ENCODE measurements around the gene CDIPT.

Gene CDIPT

GRCh38 chr16:29894352-29894751 is 31.3 kb upstream of the CDIPT start:
- H2BK120ac ChIP-seq (ENCODE audit: insufficient read depth, low read length, poor library complexity): no peak overlapping the region
- peak in 1 of 2 donors; percentile 12 for DNase-seq
- H3K18ac ChIP-seq (ENCODE audit: low read length): no peak overlapping the region
- no peak overlapping the region for H3K14ac ChIP-seq (ENCODE audit: low read length)
- H3K79me2 ChIP-seq (ENCODE audit: control insufficient read depth, insufficient read depth, low read length, poor library complexity): no peaks in the 10 kb centered on the region
- H3K27me3 ChIP-seq (ENCODE audit: insufficient read depth, low read length): no peaks in the 10 kb centered on the region
- no peak overlapping the region for H3K23ac ChIP-seq (ENCODE audit: low read length)
- H3K9ac ChIP-seq (ENCODE audit: low read length): no peak overlapping the region
- H3K4ac ChIP-seq (ENCODE audit: low read depth, low read length): no peak overlapping the region
- H3K4me1 ChIP-seq (ENCODE audit: control insufficient read depth in 1 of 2, insufficient read depth in 2 of 2, low read length in 2 of 2): peaks cover 0 to 9% of the 10 kb centered on the region in 2 experiments
- H3K4me2 ChIP-seq (ENCODE audit: low read length): no peak overlapping the region
- H4K91ac ChIP-seq (ENCODE audit: low read depth, low read length): no peak overlapping the region
- H3K9me3 ChIP-seq (ENCODE audit: insufficient read depth, low read depth, low read length): no peaks in the 10 kb centered on the region
- no peak overlapping the region for H4K12ac ChIP-seq (ENCODE audit: low read depth, low read length)
- H2AK5ac ChIP-seq (ENCODE audit: low read length): no peak overlapping the region
- no CpG with 5 or more reads among the region's 4 CpGs for WGBS (ENCODE audit: extremely low coverage, insufficient coverage, insufficient read length)
- H2BK5ac ChIP-seq (ENCODE audit: low read depth, low read length, poor library complexity): no peak overlapping the region
- no peak overlapping the region for H2AFZ ChIP-seq (ENCODE audit: insufficient read depth, low read length, poor library complexity)
- H3K79me1 ChIP-seq (ENCODE audit: low read length): peaks cover 2% of the 10 kb centered on the region
- H4K8ac ChIP-seq (ENCODE audit: low read depth, low read length): no peak overlapping the region
- H2BK12ac ChIP-seq (ENCODE audit: low read length): no peak overlapping the region
- no peak overlapping the region for H3K27ac ChIP-seq (ENCODE audit: low read depth, low read length)
- H3K36me3 ChIP-seq (ENCODE audit: control insufficient read depth in 1 of 2, insufficient read depth in 2 of 2, low read length in 2 of 2): no peaks in the 10 kb centered on the region
- H3K4me3 ChIP-seq (ENCODE audit: low read depth, low read length): no peak overlapping the region

- Histone ChIP-seq H3K4ac (ENCODE audit: low read depth, low read length) (no peak overlapping the region), H3K4me3 (ENCODE audit: low read depth, low read length) (no peak overlapping the region), H2BK12ac (ENCODE audit: low read length) (no peak overlapping the region), H3K27me3 (ENCODE audit: insufficient read depth, low read length) (no peaks in the 10 kb centered on the region), H3K23ac (ENCODE audit: low read length) (no peak overlapping the region), H2BK5ac (ENCODE audit: low read depth, low read length, poor library complexity) (no peak overlapping the region), H3K4me2 (ENCODE audit: low read length) (no peak overlapping the region), H4K8ac (ENCODE audit: low read depth, low read length) (no peak overlapping the region), H3K4me1 (ENCODE audit: control insufficient read depth in 1 of 2, insufficient read depth in 2 of 2, low read length in 2 of 2) (peaks cover 0 to 5% of the 10 kb centered on the region in 2 experiments), H3K36me3 (ENCODE audit: control insufficient read depth in 1 of 2, insufficient read depth in 2 of 2, low read length in 2 of 2) (no peaks in the 10 kb centered on the region), H3K9me3 (ENCODE audit: insufficient read depth, low read depth, low read length) (no peaks in the 10 kb centered on the region), H2AK5ac (ENCODE audit: low read length) (no peak overlapping the region), H2AFZ (ENCODE audit: insufficient read depth, low read length, poor library complexity) (no peak overlapping the region), H2BK120ac (ENCODE audit: insufficient read depth, low read length, poor library complexity) (no peak overlapping the region), H4K91ac (ENCODE audit: low read depth, low read length) (no peak overlapping the region), H3K18ac (ENCODE audit: low read length) (no peak overlapping the region), H3K79me1 (ENCODE audit: low read length) (no peaks in the 10 kb centered on the region), H3K27ac (ENCODE audit: low read depth, low read length) (no peak overlapping the region), H3K79me2 (ENCODE audit: control insufficient read depth, insufficient read depth, low read length, poor library complexity) (no peaks in the 10 kb centered on the region), H3K14ac (ENCODE audit: low read length) (no peak overlapping the region), H3K9ac (ENCODE audit: low read length) (no peak overlapping the region), H4K12ac (ENCODE audit: low read depth, low read length) (no peak overlapping the region)
- no CpG with 5 or more reads among the region's 3 CpGs for WGBS (ENCODE audit: extremely low coverage, insufficient coverage, insufficient read length)
- DNase-seq: peak in 1 of 2 donors; percentile 4
These were observed 30.5 kb upstream of the CDIPT start for GRCh38 chr16:29893553-29893952.

- Histone ChIP-seq H3K18ac (ENCODE audit: low read length) (no peak overlapping the region), H3K4me1 (ENCODE audit: control insufficient read depth in 1 of 2, insufficient read depth in 2 of 2, low read length in 2 of 2) (no peaks in the 10 kb centered on the region), H3K36me3 (ENCODE audit: control insufficient read depth in 1 of 2, insufficient read depth in 2 of 2, low read length in 2 of 2) (no peaks in the 10 kb centered on the region), H3K14ac (ENCODE audit: low read length) (no peak overlapping the region), H2BK12ac (ENCODE audit: low read length) (no peak overlapping the region), H2BK5ac (ENCODE audit: low read depth, low read length, poor library complexity) (no peak overlapping the region), H3K9me3 (ENCODE audit: insufficient read depth, low read depth, low read length) (peaks cover 2% of the 10 kb centered on the region), H2AFZ (ENCODE audit: insufficient read depth, low read length, poor library complexity) (no peak overlapping the region), H4K12ac (ENCODE audit: low read depth, low read length) (no peak overlapping the region), H3K27ac (ENCODE audit: low read depth, low read length) (no peak overlapping the region), H3K4ac (ENCODE audit: low read depth, low read length) (no peak overlapping the region), H3K27me3 (ENCODE audit: insufficient read depth, low read length) (no peaks in the 10 kb centered on the region), H3K4me3 (ENCODE audit: low read depth, low read length) (no peak overlapping the region), H4K8ac (ENCODE audit: low read depth, low read length) (no peak overlapping the region), H4K91ac (ENCODE audit: low read depth, low read length) (no peak overlapping the region), H3K79me1 (ENCODE audit: low read length) (no peaks in the 10 kb centered on the region), H3K4me2 (ENCODE audit: low read length) (no peak overlapping the region), H3K9ac (ENCODE audit: low read length) (no peak overlapping the region), H2AK5ac (ENCODE audit: low read length) (no peak overlapping the region), H3K23ac (ENCODE audit: low read length) (no peak overlapping the region), H2BK120ac (ENCODE audit: insufficient read depth, low read length, poor library complexity) (no peak overlapping the region), H3K79me2 (ENCODE audit: control insufficient read depth, insufficient read depth, low read length, poor library complexity) (no peaks in the 10 kb centered on the region)
- WGBS (ENCODE audit: extremely low coverage, insufficient coverage, insufficient read length): no CpG with 5 or more reads among the region's 6 CpGs
- DNase-seq: no peak
These were observed 29.4 kb upstream of the CDIPT start for GRCh38 chr16:29892458-29892813.

GRCh38 chr16:29891525-29892457 is 28.8 kb upstream of the CDIPT start:
- Histone ChIP-seq H3K18ac (ENCODE audit: low read length) (no peak overlapping the region), H3K36me3 (ENCODE audit: control insufficient read depth in 1 of 2, insufficient read depth in 2 of 2, low read length in 2 of 2) (no peaks in the 10 kb centered on the region), H4K91ac (ENCODE audit: low read depth, low read length) (no peak overlapping the region), H3K27me3 (ENCODE audit: insufficient read depth, low read length) (no peaks in the 10 kb centered on the region), H3K79me1 (ENCODE audit: low read length) (no peaks in the 10 kb centered on the region), H2AK5ac (ENCODE audit: low read length) (no peak overlapping the region), H3K23ac (ENCODE audit: low read length) (no peak overlapping the region), H3K4ac (ENCODE audit: low read depth, low read length) (no peak overlapping the region), H2AFZ (ENCODE audit: insufficient read depth, low read length, poor library complexity) (no peak overlapping the region), H4K8ac (ENCODE audit: low read depth, low read length) (no peak overlapping the region), H2BK5ac (ENCODE audit: low read depth, low read length, poor library complexity) (no peak overlapping the region), H3K14ac (ENCODE audit: low read length) (no peak overlapping the region), H3K9ac (ENCODE audit: low read length) (no peak overlapping the region), H3K9me3 (ENCODE audit: insufficient read depth, low read depth, low read length) (peaks cover 2% of the 10 kb centered on the region), H3K4me3 (ENCODE audit: low read depth, low read length) (no peak overlapping the region), H3K4me1 (ENCODE audit: control insufficient read depth in 1 of 2, insufficient read depth in 2 of 2, low read length in 2 of 2) (no peaks in the 10 kb centered on the region), H3K4me2 (ENCODE audit: low read length) (no peak overlapping the region), H2BK12ac (ENCODE audit: low read length) (no peak overlapping the region), H2BK120ac (ENCODE audit: insufficient read depth, low read length, poor library complexity) (no peak overlapping the region), H4K12ac (ENCODE audit: low read depth, low read length) (no peak overlapping the region), H3K79me2 (ENCODE audit: control insufficient read depth, insufficient read depth, low read length, poor library complexity) (no peaks in the 10 kb centered on the region), H3K27ac (ENCODE audit: low read depth, low read length) (no peak overlapping the region)
- DNase-seq: no peak
- no CpG with 5 or more reads among the region's 10 CpGs for WGBS (ENCODE audit: extremely low coverage, insufficient coverage, insufficient read length)

All from trophoblast cell (in vitro differentiated cells and primary cell).